GM12878 (cell line): ENCODE measurements around the gene EIF1AX. TPM values are rescaled to one million over a fixed set of nuclear protein-coding genes. Genes with fewer than 3 reads are reported as not detected.

Source experiments
- EZH2 ChIP-seq: IDR thresholded peaks from 2 replicates; pipeline ENCODE4 v1.6.1; 2012; ENCODE audit warnings: low read depth, mild to moderate bottlenecking, control low read depth, inconsistent platforms, low read length, borderline replicate concordance; ENCODE audit not compliant: control insufficient read depth
- FOXK2 ChIP-seq: fragments of 450-650 bp; IDR thresholded peaks from 2 replicates; pipeline ENCODE4 v1.6.1; 2017; ENCODE audit warnings: mild to moderate bottlenecking, moderate library complexity
- HDAC6 ChIP-seq: fragments of 200-600 bp; sonication (generic); IDR thresholded peaks from one replicate; pipeline ENCODE4 v1.8.0; 2017; ENCODE audit warnings: antibody characterized with exemption; ENCODE audit not compliant: unreplicated experiment
- KDM1A ChIP-seq: fragments of 200-600 bp; sonication (generic); IDR thresholded peaks from 2 replicates; pipeline ENCODE4 v1.6.1; 2016; ENCODE audit warnings: borderline replicate concordance
- MTA3 ChIP-seq: IDR thresholded peaks from 2 replicates; pipeline ENCODE4 v1.6.1; 2012; ENCODE audit warnings: low read length, inconsistent platforms, borderline replicate concordance
- NR2F1 ChIP-seq: fragments of 450-650 bp; conservative IDR thresholded peaks from 2 replicates; pipeline ENCODE4 v1.6.1; 2017; ENCODE audit warnings: mild to moderate bottlenecking
- NRF1 ChIP-seq: conservative IDR thresholded peaks from 2 replicates; pipeline ENCODE4 v1.6.1; 2011; ENCODE audit warnings: mild to moderate bottlenecking, low read depth, low read length, improper control_type of control experiment
- PML ChIP-seq: IDR thresholded peaks from 2 replicates; pipeline ENCODE4 v1.6.1; 2012; ENCODE audit warnings: low read length, inconsistent platforms
- POLR2AphosphoS2 ChIP-seq: IDR thresholded peaks from 2 replicates; pipeline ENCODE4 v1.6.1; 2011; ENCODE audit warnings: low read depth, mild to moderate bottlenecking, low read length, improper control_type of control experiment, moderate library complexity
- SIN3A ChIP-seq: IDR thresholded peaks from 2 replicates; pipeline ENCODE4 v1.6.1; 2012; ENCODE audit warnings: low read depth, low read length, improper control_type of control experiment
- SMAD1 ChIP-seq: fragments of 450-650 bp; IDR thresholded peaks from 2 replicates; pipeline ENCODE4 v1.6.1; 2018; ENCODE audit warnings: mild to moderate bottlenecking, low read depth; ENCODE audit not compliant: partially characterized antibody
- SP1 ChIP-seq: IDR thresholded peaks from one replicate; pipeline ENCODE4 v1.6.1; 2011; ENCODE audit warnings: low read depth, low read length
- polyA plus RNA-seq, 11 experiments: library from polyadenylated mRNA; depleted of rRNA in 4 of 11; unstranded in 6 of 11; stranded (reverse) in 5 of 11; fragments of >200 nt; fragmentation: Nextera tagmentation in 4 of 11; fragmentation: Illumina TruSeq in 1 of 11; extraction: Ambion mirVana in 4 of 11; extraction: Trizol in 1 of 11; gene quantifications; 1 replicate in 1 of 11; 2 replicates in 10 of 11; pipeline versions ENCODE4 v1.2.1 to v1.2.3, GENCODE V29; 2011 to 2016; ENCODE audit warnings: inconsistent platforms in 2 of 11, missing spikeins in 2 of 11, low read depth in 1 of 11
- total RNA-seq, 4 experiments: library from RNA; depleted of rRNA in 3 of 4; stranded (reverse); fragments of >200 nt in 3 of 4; fragmentation: Illumina TruSeq in 1 of 4; extraction: Trizol in 1 of 4; gene quantifications; 2 replicates each; pipeline versions ENCODE4 v1.2.1 to v1.2.3, GENCODE V29; 2013 to 2021
- TF ChIP-seq, protein P1 (sequence below): IDR thresholded peaks from 2 replicates; pipeline ENCODE4 v1.6.1; 2012; ENCODE audit warnings: low read depth, low read length, improper control_type of control experiment
- TF ChIP-seq, protein P2 (sequence below): fragments of 450-650 bp; IDR thresholded peaks from 2 replicates; pipeline ENCODE4 v1.6.1; 2016; ENCODE audit warnings: mild to moderate bottlenecking, moderate library complexity, borderline replicate concordance
- TF ChIP-seq, protein P3 (sequence below): fragments of 450-650 bp; IDR thresholded peaks from 2 replicates; pipeline ENCODE4 v1.6.1; 2017; ENCODE audit warnings: mild to moderate bottlenecking, moderate library complexity

The EIF1AX gene
- total and polyA plus RNA-seq, 10 of the 15 experiments (the other 5 are each of a cell fraction or from before 2014, with no cell fraction given) = 51.2 to 251 (median 86.6) TPM

DNA sequence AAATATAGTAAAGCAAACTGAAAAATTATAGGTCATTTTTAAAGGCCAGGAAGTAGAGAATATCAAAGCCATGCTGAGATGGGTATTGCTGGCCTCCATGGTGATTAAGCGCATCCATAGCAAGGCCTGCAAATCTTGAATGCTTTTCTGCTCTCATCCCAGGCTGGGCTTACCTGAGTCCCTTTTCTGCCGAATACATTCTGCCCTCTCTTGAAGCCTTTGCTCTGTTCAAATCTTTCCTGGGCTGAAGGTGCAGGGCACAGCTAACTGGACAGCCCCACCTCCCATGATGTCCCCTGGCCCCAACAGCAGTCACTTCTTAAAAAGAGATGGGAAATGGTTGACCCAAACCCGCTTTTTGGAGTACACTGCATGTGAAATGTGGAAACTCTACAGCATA, 10.1 kb upstream of the EIF1AX start (continued):
- no peak for TF ChIP-seq HDAC6
- no peak for TF ChIP-seq NRF1
- no peak for TF ChIP-seq NR2F1
- no peak for TF ChIP-seq MTA3
- TF ChIP-seq, protein P1, sequence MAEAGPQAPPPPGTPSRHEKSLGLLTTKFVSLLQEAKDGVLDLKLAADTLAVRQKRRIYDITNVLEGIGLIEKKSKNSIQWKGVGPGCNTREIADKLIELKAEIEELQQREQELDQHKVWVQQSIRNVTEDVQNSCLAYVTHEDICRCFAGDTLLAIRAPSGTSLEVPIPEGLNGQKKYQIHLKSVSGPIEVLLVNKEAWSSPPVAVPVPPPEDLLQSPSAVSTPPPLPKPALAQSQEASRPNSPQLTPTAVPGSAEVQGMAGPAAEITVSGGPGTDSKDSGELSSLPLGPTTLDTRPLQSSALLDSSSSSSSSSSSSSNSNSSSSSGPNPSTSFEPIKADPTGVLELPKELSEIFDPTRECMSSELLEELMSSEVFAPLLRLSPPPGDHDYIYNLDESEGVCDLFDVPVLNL = no peak
- TF ChIP-seq SMAD1 = no peak
- TF ChIP-seq SP1 = no peak
- no peak for TF ChIP-seq EZH2
- TF ChIP-seq, protein P2, sequence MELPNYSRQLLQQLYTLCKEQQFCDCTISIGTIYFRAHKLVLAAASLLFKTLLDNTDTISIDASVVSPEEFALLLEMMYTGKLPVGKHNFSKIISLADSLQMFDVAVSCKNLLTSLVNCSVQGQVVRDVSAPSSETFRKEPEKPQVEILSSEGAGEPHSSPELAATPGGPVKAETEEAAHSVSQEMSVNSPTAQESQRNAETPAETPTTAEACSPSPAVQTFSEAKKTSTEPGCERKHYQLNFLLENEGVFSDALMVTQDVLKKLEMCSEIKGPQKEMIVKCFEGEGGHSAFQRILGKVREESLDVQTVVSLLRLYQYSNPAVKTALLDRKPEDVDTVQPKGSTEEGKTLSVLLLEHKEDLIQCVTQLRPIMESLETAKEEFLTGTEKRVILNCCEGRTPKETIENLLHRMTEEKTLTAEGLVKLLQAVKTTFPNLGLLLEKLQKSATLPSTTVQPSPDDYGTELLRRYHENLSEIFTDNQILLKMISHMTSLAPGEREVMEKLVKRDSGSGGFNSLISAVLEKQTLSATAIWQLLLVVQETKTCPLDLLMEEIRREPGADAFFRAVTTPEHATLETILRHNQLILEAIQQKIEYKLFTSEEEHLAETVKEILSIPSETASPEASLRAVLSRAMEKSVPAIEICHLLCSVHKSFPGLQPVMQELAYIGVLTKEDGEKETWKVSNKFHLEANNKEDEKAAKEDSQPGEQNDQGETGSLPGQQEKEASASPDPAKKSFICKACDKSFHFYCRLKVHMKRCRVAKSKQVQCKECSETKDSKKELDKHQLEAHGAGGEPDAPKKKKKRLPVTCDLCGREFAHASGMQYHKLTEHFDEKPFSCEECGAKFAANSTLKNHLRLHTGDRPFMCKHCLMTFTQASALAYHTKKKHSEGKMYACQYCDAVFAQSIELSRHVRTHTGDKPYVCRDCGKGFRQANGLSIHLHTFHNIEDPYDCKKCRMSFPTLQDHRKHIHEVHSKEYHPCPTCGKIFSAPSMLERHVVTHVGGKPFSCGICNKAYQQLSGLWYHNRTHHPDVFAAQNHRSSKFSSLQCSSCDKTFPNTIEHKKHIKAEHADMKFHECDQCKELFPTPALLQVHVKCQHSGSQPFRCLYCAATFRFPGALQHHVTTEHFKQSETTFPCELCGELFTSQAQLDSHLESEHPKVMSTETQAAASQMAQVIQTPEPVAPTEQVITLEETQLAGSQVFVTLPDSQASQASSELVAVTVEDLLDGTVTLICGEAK = no peak
- TF ChIP-seq POLR2AphosphoS2 = no peak
- no peak for TF ChIP-seq SIN3A
- TF ChIP-seq PML = no peak
- no peak for TF ChIP-seq KDM1A
- TF ChIP-seq, protein P3, sequence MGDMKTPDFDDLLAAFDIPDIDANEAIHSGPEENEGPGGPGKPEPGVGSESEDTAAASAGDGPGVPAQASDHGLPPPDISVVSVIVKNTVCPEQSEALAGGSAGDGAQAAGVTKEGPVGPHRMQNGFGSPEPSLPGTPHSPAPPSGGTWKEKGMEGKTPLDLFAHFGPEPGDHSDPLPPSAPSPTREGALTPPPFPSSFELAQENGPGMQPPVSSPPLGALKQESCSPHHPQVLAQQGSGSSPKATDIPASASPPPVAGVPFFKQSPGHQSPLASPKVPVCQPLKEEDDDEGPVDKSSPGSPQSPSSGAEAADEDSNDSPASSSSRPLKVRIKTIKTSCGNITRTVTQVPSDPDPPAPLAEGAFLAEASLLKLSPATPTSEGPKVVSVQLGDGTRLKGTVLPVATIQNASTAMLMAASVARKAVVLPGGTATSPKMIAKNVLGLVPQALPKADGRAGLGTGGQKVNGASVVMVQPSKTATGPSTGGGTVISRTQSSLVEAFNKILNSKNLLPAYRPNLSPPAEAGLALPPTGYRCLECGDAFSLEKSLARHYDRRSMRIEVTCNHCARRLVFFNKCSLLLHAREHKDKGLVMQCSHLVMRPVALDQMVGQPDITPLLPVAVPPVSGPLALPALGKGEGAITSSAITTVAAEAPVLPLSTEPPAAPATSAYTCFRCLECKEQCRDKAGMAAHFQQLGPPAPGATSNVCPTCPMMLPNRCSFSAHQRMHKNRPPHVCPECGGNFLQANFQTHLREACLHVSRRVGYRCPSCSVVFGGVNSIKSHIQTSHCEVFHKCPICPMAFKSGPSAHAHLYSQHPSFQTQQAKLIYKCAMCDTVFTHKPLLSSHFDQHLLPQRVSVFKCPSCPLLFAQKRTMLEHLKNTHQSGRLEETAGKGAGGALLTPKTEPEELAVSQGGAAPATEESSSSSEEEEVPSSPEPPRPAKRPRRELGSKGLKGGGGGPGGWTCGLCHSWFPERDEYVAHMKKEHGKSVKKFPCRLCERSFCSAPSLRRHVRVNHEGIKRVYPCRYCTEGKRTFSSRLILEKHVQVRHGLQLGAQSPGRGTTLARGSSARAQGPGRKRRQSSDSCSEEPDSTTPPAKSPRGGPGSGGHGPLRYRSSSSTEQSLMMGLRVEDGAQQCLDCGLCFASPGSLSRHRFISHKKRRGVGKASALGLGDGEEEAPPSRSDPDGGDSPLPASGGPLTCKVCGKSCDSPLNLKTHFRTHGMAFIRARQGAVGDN = no peak
- no peak for TF ChIP-seq FOXK2
